K562 (cell line): ENCODE data around the gene SHC1. TPM values are rescaled to one million over a fixed set of nuclear protein-coding genes. Genes with fewer than 3 reads are reported as not detected.

ENCODE experiments used
- ADNP ChIP-seq: fragments of 200-800 bp; sonication (Bioruptor generic); IDR thresholded peaks from 2 replicates; pipeline ENCODE4 v1.6.1; 2016; ENCODE audit warnings: missing genetic modification characterization, missing compliant biosample characterization
- CBFA2T2 ChIP-seq: fragments of 450-650 bp; conservative IDR thresholded peaks from 2 replicates; pipeline ENCODE4 v1.6.1; 2017; ENCODE audit warnings: mild to moderate bottlenecking
- FOXJ3 ChIP-seq: sonication (generic); formaldehyde crosslinking; IDR thresholded peaks from 2 replicates; pipeline ENCODE4 v1.4.0; 2020; ENCODE audit warnings: mild to moderate bottlenecking, missing genetic modification reagents
- HDAC6 ChIP-seq: IDR thresholded peaks from 2 replicates; pipeline ENCODE4 v1.6.1; 2012; ENCODE audit warnings: low read depth, mild to moderate bottlenecking, control low read depth, inconsistent platforms, low read length, moderate library complexity
- HIVEP1 ChIP-seq: fragments of 250-450 bp; sonication (Bioruptor Pico); IDR thresholded peaks from 2 replicates; pipeline ENCODE4 v1.4.0; 2020; ENCODE audit warnings: mild to moderate bottlenecking
- MAFG ChIP-seq: fragments of 450-650 bp; conservative IDR thresholded peaks from 2 replicates; pipeline ENCODE4 v1.6.1; 2016; ENCODE audit warnings: missing genetic modification characterization, missing compliant biosample characterization
- MCM3 ChIP-seq: fragments of 450-650 bp; IDR thresholded peaks from 2 replicates; pipeline ENCODE4 v1.6.1; 2016
- MEF2D ChIP-seq: conservative IDR thresholded peaks from 2 replicates; pipeline ENCODE4 v1.6.1; 2016; ENCODE audit warnings: low read depth, missing genetic modification characterization, missing compliant biosample characterization
- MTA3 ChIP-seq: fragments of 450-650 bp; formaldehyde crosslinking; IDR thresholded peaks from 2 replicates; pipeline ENCODE4 v1.6.1; 2017; ENCODE audit warnings: mild to moderate bottlenecking, borderline replicate concordance
- NR2C1 ChIP-seq, 2 experiments: fragments of 450-650 bp; IDR thresholded peaks; 2 replicates each; pipeline ENCODE4 v1.6.1; 2017; ENCODE audit warnings: mild to moderate bottlenecking in 2 of 2, antibody characterized with exemption in 1 of 2, inconsistent platforms in 1 of 2, missing compliant biosample characterization in 1 of 2, missing genetic modification characterization in 1 of 2
- POLR3G ChIP-seq: IDR thresholded peaks from 2 replicates; pipeline ENCODE4 v1.6.1; 2011; ENCODE audit not compliant: insufficient read length, insufficient replicate concordance; ENCODE audit errors: extremely low read depth
- PTTG1 ChIP-seq: fragments of 450-650 bp; IDR thresholded peaks from 2 replicates; pipeline ENCODE4 v1.6.1; 2016; ENCODE audit warnings: low read depth, mild to moderate bottlenecking, missing genetic modification characterization, missing compliant biosample characterization
- PYGO2 ChIP-seq: fragments of 450-650 bp; IDR thresholded peaks from 2 replicates; pipeline ENCODE4 v1.6.1; 2016; ENCODE audit warnings: mild to moderate bottlenecking, missing genetic modification characterization, moderate library complexity, missing compliant biosample characterization
- RFX5 ChIP-seq: IDR thresholded peaks from 2 replicates; pipeline ENCODE4 v1.6.1; 2011; ENCODE audit warnings: low read depth, mild to moderate bottlenecking, improper control_type of control experiment, low read length
- SIN3B ChIP-seq: fragments of 450-650 bp; IDR thresholded peaks from 2 replicates; pipeline ENCODE4 v1.6.1; 2017; ENCODE audit warnings: low read depth, mild to moderate bottlenecking, moderate library complexity
- SP1 ChIP-seq: sonication (generic); formaldehyde crosslinking; IDR thresholded peaks from 2 replicates; pipeline ENCODE4 v1.8.1; 2022; ENCODE audit warnings: mild to moderate bottlenecking, missing genetic modification reagents
- SUPT5H ChIP-seq: fragments of 450-650 bp; IDR thresholded peaks from 2 replicates; pipeline ENCODE4 v1.6.1; 2016
- YY1 ChIP-seq, 3 experiments: IDR thresholded peaks; 2 replicates each; pipeline ENCODE4 v1.6.1; 2011; ENCODE audit warnings: low read length in 2 of 3, mild to moderate bottlenecking in 2 of 3, moderate library complexity in 2 of 3, borderline replicate concordance in 1 of 3, control low read depth in 1 of 3, low read depth in 1 of 3; ENCODE audit not compliant: insufficient read depth in 3 of 3, insufficient replicate concordance in 2 of 3, control insufficient read depth in 1 of 3, insufficient read length in 1 of 3; ENCODE audit errors: extremely low read depth in 1 of 3
- ZNF311 ChIP-seq: fragments of 250-450 bp; sonication (Bioruptor Pico); IDR thresholded peaks from 2 replicates; pipeline ENCODE4 v1.4.0; 2020; ENCODE audit warnings: mild to moderate bottlenecking, moderate library complexity
- ZNF316 ChIP-seq: fragments of 450-650 bp; IDR thresholded peaks from 2 replicates; pipeline ENCODE4 v1.6.1; 2016
- polyA plus RNA-seq, 8 experiments: library from polyadenylated mRNA; depleted of rRNA in 4 of 8; stranded (reverse) in 5 of 8; unstranded in 3 of 8; fragments of >200 nt; fragmentation: Nextera tagmentation in 2 of 8; fragmentation: Illumina TruSeq in 1 of 8; extraction: Ambion mirVana in 2 of 8; extraction: Trizol in 1 of 8; gene quantifications; 2 replicates each; pipeline versions ENCODE4 v1.2.1 to v1.2.3, GENCODE V29; 2011 to 2014; ENCODE audit warnings: inconsistent platforms in 1 of 8, missing spikeins in 1 of 8
- total RNA-seq, 7 experiments: library from RNA; depleted of rRNA in 6 of 7; stranded (reverse); fragments of >200 nt in 6 of 7; fragmentation: Illumina TruSeq in 2 of 7; extraction: Trizol in 2 of 7; gene quantifications; 2 replicates each; pipeline versions ENCODE4 v1.2.1 to v1.2.3, GENCODE V29; 2011 to 2021; ENCODE audit warnings: low replicate concordance in 1 of 7
- TF ChIP-seq, protein P1 (sequence below), 3 experiments: IDR thresholded peaks in 2 of 3; conservative IDR thresholded peaks in 1 of 3; 2 replicates each; pipeline ENCODE4 v1.5.1; 2011 to 2012; ENCODE audit warnings: low read length in 3 of 3, mild to moderate bottlenecking in 3 of 3, control low read depth in 2 of 3, improper control_type of control experiment in 1 of 3, inconsistent platforms in 1 of 3, low read depth in 1 of 3, mixed read lengths in 1 of 3, moderate library complexity in 1 of 3; ENCODE audit not compliant: insufficient read depth in 2 of 3
- TF ChIP-seq, protein P2 (sequence below): fragments of 450-650 bp; formaldehyde crosslinking; IDR thresholded peaks from 2 replicates; pipeline ENCODE4 v1.4.0; 2020; ENCODE audit warnings: mild to moderate bottlenecking, moderate library complexity
- TF ChIP-seq, protein P3 (sequence below): sonication (generic); formaldehyde crosslinking; IDR thresholded peaks from 2 replicates; pipeline ENCODE4 v1.5.0; 2020; ENCODE audit warnings: missing genetic modification reagents
- TF ChIP-seq, protein P4 (sequence below): fragments of 250-450 bp; sonication (Bioruptor Pico); IDR thresholded peaks from 2 replicates; pipeline ENCODE4 v1.8.0; 2022; ENCODE audit warnings: inconsistent platforms

SHC1 gene
- total and polyA plus RNA-seq, 9 of the 15 experiments (the other 6 are each of a cell fraction or from before 2014, with no cell fraction given) = 4.1 to 113 (median 51.9) TPM

DNA sequence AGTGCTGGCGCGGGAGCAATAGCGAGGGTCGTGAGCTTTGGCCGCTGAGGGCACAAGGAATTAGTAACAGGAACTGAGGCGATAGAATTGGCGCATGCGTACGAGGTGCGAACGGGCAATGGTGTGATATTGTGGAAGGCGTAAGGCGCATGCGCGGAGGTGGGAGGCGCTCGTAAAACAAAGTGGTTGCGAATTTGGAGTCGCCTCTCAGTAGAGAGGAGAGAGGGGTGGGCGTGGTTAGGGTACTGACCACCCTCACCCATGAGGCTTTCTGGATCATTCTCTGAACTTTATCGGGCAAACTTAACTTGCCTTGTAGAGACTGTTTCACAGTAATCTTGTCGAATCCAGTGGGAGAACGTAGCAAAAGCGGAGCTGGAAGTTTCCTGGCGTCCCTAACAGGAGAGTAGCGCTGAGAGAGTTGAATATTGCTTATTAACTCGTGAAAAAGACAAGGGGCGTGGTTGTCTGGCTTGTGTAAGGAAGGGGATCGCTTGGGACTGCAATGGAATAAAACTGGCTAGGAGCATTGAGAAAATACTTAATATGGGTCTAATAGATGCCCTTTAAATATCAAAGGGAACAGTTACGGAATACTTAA is 4.4 kb upstream of the SHC1 start (continued):
- peak in 1 of 3 experiments; percentile 38 for TF ChIP-seq YY1 (IDR thresholded peaks at IDR 0.05; ENCODE audit: borderline replicate concordance in 1 of 3, control insufficient read depth in 1 of 3, extremely low read depth in 1 of 3, insufficient read depth in 3 of 3, insufficient read length in 1 of 3, insufficient replicate concordance in 2 of 3, low read depth in 1 of 3, low read length in 2 of 3)
- TF ChIP-seq FOXJ3 (CRISPR knock-in tag) = no peak
- TF ChIP-seq PTTG1 (tag) = no peak
- no peak for TF ChIP-seq CBFA2T2
- no peak for TF ChIP-seq HIVEP1 (CRISPR knock-in tag)
- 0 out of 2 replicates have a peak, but pooled peaks have one; percentile 20 for TF ChIP-seq PYGO2
- TF ChIP-seq SUPT5H = peak; percentile 82
- no peak for TF ChIP-seq HDAC6
- TF ChIP-seq, protein P1, sequence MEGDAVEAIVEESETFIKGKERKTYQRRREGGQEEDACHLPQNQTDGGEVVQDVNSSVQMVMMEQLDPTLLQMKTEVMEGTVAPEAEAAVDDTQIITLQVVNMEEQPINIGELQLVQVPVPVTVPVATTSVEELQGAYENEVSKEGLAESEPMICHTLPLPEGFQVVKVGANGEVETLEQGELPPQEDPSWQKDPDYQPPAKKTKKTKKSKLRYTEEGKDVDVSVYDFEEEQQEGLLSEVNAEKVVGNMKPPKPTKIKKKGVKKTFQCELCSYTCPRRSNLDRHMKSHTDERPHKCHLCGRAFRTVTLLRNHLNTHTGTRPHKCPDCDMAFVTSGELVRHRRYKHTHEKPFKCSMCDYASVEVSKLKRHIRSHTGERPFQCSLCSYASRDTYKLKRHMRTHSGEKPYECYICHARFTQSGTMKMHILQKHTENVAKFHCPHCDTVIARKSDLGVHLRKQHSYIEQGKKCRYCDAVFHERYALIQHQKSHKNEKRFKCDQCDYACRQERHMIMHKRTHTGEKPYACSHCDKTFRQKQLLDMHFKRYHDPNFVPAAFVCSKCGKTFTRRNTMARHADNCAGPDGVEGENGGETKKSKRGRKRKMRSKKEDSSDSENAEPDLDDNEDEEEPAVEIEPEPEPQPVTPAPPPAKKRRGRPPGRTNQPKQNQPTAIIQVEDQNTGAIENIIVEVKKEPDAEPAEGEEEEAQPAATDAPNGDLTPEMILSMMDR (IDR thresholded peaks at IDR 0.05 in 2 of 3, conservative IDR thresholded peaks at IDR 0.05 in 1 of 3; ENCODE audit: insufficient read depth in 2 of 3, low read depth in 1 of 3, low read length in 3 of 3) = no peak
- no peak for TF ChIP-seq RFX5
- TF ChIP-seq MCM3 = no peak
- no peak for TF ChIP-seq SIN3B
- no peak for TF ChIP-seq ADNP (tag)
- no peak for TF ChIP-seq POLR3G
- TF ChIP-seq, protein P2, sequence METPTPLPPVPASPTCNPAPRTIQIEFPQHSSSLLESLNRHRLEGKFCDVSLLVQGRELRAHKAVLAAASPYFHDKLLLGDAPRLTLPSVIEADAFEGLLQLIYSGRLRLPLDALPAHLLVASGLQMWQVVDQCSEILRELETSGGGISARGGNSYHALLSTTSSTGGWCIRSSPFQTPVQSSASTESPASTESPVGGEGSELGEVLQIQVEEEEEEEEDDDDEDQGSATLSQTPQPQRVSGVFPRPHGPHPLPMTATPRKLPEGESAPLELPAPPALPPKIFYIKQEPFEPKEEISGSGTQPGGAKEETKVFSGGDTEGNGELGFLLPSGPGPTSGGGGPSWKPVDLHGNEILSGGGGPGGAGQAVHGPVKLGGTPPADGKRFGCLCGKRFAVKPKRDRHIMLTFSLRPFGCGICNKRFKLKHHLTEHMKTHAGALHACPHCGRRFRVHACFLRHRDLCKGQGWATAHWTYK (CRISPR knock-in tag) = 0 out of 2 replicates have a peak, but pooled peaks have one; percentile 18
- peak; percentile 56; the same call in 1 of the 2 replicates for TF ChIP-seq SP1
- TF ChIP-seq MAFG (tag) = no peak
- TF ChIP-seq MEF2D (tag) = no peak
- 0 out of 2 replicates have a peak, but pooled peaks have one; percentile 3 for TF ChIP-seq MTA3
- TF ChIP-seq NR2C1 (IDR thresholded peaks at IDR 0.05) = no peak
- no peak for TF ChIP-seq NR2C1 (tag; IDR thresholded peaks at IDR 0.05)
- TF ChIP-seq, protein P3, sequence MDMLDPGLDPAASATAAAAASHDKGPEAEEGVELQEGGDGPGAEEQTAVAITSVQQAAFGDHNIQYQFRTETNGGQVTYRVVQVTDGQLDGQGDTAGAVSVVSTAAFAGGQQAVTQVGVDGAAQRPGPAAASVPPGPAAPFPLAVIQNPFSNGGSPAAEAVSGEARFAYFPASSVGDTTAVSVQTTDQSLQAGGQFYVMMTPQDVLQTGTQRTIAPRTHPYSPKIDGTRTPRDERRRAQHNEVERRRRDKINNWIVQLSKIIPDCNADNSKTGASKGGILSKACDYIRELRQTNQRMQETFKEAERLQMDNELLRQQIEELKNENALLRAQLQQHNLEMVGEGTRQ = no peak
- TF ChIP-seq, protein P4, sequence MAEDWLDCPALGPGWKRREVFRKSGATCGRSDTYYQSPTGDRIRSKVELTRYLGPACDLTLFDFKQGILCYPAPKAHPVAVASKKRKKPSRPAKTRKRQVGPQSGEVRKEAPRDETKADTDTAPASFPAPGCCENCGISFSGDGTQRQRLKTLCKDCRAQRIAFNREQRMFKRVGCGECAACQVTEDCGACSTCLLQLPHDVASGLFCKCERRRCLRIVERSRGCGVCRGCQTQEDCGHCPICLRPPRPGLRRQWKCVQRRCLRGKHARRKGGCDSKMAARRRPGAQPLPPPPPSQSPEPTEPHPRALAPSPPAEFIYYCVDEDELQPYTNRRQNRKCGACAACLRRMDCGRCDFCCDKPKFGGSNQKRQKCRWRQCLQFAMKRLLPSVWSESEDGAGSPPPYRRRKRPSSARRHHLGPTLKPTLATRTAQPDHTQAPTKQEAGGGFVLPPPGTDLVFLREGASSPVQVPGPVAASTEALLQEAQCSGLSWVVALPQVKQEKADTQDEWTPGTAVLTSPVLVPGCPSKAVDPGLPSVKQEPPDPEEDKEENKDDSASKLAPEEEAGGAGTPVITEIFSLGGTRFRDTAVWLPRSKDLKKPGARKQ (CRISPR knock-in tag) = no peak
- TF ChIP-seq ZNF316 = no peak
- no peak for TF ChIP-seq ZNF311
